Stimulated activated CD4-positive, alpha-beta T cell treated with anti-CD3 and anti-CD28 coated beads, Interleukin-4, amount 100 ng/mL, for 48 hours (primary cell): ENCODE measurements around the gene CA9.
A peak's percentile ranks its signal among the peaks of the same experiment; 100 is the strongest.

Experiments
- DNase-seq, 2 donors: peaks; one replicate each; pipeline ENCODE4 v3.0.0-alpha.2; 2020; ENCODE audit warnings: low read depth in 2 of 2

Gene CA9

DNA sequence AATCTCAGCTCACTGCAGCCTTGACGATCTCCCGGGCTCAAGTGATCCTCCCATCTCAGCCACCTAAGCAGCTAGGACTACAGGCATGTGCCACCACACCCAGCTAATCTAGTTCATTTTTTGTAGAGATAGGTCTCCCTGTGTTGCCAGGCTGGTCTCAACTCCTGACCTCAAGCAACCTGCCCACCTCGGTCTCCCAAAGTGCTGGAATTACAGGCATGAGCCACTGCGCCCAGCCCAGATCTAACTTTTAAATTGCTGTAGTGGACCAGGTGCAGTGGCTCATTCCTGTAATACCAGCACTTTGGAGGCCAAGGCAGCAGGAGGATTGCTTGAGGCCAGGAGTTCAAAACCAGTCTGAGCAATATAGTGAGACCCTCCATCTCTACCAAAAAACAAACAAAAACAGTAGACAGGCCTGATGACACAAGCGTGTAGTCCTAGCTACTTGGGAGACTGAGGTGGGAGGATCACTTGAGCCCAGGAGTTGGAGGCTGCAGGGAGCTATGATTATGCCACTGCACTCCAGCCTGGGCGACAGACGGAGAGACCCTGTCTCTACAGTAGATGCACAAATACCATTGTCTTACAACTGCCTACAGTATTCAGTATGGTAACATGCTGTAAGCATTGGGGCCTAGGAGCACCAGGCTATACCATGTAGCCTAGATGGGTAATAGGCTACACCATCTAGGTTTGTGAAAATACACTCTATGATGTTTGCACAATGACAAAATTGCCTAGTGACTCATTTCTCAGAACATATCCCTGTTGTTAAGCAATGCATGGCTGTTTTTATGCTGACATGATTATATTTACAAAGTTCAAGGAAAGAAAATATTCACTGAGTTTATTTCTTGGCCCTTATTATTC is 21.5 kb upstream of the CA9 start:
- DNase-seq: no peak

DNA sequence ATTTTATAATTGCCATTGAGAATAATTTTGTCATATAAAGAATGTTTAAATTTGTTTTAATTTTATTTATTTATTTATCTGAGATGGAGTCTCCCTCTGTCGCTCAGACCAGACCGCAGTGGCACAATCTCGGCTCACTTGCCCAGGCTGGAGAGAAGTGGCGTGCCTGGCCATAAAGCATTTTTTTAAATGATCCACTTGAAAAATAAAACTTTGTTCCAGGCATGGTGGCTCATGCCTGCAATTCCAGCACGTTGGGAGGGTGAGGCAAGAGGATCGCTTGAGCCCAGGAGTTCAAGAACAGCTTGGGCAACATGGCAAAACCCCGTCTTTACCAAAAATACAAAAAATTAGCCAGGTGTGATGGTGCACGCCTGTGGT is 20.9 kb upstream of the CA9 start:
- DNase-seq: no peak

DNA sequence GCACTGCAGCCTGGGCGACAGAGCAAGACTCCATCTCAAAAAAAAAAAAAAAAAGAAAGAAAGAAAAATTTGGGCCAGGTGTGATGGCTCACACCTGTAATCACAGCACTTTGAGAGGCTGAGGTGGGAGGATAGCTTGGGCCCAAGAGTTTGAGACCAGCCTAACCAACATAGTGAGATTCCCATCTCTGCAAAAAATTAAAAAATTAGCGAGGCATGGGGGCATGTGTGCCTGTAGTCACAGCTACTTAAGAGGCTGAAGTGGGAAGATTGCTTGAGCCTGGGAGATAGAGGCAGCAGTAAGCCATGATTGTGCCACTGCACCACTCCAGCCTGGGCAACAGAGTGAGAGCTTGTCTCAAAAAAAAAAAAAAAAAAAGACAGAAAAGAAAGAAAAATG is 20.1 kb upstream of the CA9 start:
- no peak for DNase-seq

DNA sequence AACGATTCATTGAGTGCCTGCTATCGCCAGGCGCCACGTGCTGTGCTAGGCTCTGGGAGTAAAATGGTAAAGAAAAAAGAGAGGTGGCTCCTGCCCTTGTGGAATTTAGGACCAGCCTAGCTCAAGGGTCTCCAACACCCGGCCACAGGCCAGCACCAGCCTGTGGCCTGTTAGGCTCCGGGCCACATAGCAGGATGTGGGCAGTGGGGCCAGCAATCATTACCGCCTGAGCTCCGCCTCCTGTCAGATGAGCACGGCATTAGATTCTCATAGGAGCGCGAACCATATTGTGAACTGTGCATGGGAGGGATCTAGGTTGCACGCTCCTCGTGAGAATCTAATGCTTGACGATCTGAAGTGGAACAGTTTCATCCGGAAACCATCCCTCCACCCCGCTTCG is 17.4 kb upstream of the CA9 start:
- no peak for DNase-seq

DNA sequence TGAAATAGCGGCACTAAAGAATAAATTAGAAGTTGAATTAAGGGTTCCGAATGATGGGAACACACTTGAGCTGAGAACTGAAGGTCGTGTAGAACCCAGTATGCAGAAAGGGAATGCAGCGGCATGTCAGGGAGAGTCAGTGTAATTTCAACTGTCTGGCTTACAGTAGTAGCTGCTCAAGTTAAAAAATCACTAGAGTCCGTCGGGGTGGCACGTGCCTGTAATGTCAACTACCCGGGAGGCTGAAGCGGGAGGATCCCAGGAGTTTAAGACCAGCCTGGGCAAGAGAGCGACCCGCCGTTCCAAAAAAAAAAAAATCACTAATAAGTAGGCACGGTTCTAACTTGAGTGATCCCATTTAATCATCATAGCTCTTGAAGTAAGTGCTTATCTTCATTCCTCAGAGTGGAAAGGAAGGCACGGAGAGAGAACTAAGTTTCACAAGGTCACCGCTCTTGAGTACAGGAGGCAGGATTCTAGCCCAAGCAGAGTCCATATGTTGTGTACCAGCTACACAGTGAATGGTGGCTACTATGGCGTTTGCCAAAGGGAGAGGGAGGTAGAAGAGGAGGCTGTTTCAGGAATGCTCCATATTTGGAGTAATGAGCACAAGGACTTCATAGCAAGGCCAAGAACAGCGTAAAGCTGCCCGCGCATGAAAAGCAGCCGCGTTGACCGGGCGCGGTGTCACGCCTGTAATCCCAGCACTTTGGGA is 16.7 kb upstream of the CA9 start:
- no peak for DNase-seq

DNA sequence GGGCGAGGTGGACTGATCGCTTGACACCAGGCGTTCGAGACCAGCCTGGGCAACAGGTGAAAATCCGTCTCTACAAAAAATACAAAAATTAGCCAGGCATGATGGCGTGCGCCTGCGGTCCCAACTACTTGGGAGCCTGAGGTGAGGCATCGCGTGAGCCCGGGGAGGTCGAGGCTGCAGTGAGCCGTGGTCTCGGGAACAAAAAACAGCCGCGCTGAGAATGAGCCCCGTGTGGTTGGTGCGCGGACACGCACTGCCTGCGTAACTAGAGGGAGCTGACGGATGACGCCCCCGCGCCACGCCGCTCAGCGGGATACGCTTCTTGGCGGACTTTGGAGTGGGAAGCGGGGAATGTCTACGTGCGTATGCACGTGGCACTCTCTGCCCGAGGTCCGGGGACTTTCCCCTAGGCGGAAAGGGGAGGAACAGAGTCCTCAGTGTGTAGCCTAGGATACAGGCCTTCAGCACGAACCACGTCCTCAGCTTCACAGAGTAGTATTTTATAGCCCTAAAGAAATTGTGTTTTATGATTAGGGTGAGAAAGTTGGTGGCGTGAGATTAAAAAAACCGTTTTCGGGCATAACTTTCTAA is 16.1 kb upstream of the CA9 start, which contains the start of gene RMRP:
Gene RMRP, minus strand, starts transcription at position 474 of the 591 bp plus-strand sequence.
- peak; percentile 90 to 96 for DNase-seq

DNA sequence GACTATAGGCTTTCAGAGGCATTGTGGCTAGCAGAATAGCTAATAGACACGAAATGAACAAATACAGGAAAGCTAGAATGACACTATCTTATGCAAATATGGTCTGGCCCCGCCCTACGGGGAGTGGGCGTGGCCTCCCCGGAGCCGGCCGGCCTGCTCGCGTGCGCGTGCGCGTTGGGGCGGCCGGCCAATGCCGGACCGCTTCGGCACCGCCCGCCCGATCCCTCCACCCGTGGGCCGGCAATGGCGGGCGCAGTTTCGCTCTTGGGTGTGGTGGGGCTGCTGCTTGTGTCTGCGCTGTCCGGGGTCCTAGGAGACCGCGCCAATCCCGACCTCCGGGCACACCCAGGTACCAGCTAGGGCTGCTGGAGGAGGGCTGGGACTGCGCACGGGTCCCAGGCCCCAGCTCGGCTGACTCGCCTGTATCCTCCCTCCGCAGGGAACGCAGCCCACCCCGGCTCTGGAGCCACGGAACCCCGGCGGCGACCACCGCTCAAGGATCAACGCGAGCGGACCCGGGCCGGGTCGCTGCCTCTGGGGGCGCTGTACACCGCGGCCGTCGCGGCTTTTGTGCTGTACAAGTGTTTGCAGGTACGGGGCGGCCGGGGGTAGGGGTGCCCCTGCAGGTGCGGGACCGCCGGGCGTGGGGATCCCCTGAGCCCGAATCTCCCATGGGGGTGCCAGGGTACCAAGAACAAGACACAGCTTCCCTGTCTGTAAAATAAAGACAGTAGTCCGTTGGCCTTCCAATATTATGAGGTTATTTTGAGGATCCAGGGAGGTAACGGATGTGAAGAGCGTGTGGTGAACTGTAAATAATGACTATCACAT is 15.4 kb upstream of the CA9 start, which contains the start of gene CCDC107:
Gene CCDC107, plus strand, starts transcription at position 156 of the 831 bp plus-strand sequence. Its CDS starts 88 bp downstream, at position 244.
- DNase-seq: peak; percentile 72 to 76

DNA sequence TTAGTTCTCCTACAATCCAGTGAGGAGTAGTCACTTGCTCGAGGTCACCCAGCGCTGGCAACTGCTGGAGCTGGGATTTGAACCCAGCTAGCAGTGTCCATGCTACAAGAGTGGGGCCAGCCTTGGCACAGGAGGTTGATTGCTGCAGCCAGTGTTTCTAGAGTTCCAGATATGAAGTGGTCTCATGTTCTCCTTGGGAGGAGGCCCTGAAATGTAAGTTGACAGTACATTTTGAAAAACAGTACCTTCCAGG is 14.8 kb upstream of the CA9 start:
- no peak for DNase-seq

DNA sequence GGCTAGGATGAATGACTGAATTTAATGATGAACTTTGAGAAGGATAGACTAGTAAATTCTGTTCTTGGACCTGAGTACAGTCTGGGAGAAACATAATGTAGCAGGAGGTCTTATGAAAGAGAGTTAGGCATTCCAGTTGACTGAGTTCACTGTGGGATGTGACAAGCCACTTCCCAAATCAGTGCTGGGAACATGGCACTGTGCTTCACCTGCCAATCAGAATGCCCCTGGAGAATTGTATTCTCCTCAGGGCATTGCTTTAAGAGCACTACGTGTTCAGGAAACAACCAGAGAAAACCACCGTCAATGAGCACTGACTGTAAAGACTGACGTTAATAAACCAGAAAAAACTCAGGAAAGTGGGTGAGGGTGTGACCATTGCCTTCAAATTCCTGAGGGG is 14.4 kb upstream of the CA9 start:
- no peak for DNase-seq

DNA sequence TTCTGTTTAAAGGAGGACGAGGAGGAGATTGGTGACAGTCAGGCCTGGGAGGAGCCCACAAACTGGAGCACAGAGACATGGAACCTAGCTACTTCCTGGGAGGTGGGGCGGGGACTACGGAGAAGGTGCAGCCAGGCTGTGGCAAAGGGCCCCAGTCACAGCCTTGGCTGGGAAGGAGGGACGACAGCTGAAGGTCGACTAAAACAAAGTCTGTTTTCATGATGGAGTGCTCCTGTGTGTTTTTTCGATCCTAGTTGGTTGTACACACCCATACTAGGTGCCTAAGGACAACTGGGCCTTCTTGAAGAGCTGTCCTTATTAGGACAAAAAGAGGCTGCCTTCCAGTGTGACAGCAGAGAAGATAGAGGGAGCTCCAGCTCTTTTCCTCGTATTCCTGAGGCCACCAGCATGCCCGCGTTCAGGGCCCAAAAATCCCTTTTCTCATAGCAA is 12.7 kb upstream of the CA9 start:
- no peak for DNase-seq

DNA sequence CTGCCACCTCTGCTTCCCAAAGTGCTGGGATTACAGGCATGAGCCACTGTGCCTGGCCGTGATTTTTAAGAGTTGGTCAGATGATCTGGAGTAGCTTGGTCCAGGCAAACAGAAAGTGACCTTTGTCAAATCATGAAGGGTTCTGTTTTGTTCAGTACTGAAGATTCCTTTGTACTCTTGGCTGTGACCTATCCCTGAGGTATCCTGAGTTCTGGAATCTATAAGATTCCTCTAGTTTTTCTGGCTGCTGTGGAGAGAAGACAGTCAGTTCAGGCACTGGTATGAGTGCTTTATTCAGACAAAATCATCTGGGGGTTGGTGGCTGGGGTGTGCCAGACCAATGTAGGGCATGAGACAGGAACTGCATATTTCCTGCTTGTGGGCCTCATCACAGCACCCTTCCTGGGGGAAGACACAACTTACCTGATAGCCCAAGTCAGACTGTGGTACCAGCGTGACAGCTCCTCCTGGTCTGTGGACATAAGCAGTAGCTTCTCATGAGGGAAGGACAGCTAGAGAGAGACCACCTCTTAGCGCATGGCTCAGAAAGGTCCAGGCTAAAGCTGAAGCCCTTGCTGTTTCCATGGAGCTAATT is 11.9 kb upstream of the CA9 start:
- no peak for DNase-seq

DNA sequence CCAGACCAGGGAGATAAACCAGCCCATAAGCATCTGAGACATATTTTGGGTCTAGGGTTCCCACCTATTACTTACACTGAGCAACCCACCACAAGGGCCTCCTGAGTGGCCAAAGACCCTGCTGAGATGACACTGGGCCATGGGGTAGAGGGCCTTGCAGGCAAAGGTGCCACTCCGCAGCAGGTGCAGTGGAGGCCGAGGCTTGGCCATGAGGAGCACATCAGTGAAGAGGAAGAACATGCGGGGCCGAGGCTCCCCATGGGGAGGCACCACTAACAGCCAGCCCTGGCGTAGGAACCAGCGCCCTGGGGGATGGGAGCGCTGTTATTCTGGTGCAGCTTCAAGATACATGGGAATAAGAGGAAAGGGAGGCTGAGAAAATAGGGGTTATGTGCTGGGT is 11.3 kb upstream of the CA9 start:
- no peak for DNase-seq

DNA sequence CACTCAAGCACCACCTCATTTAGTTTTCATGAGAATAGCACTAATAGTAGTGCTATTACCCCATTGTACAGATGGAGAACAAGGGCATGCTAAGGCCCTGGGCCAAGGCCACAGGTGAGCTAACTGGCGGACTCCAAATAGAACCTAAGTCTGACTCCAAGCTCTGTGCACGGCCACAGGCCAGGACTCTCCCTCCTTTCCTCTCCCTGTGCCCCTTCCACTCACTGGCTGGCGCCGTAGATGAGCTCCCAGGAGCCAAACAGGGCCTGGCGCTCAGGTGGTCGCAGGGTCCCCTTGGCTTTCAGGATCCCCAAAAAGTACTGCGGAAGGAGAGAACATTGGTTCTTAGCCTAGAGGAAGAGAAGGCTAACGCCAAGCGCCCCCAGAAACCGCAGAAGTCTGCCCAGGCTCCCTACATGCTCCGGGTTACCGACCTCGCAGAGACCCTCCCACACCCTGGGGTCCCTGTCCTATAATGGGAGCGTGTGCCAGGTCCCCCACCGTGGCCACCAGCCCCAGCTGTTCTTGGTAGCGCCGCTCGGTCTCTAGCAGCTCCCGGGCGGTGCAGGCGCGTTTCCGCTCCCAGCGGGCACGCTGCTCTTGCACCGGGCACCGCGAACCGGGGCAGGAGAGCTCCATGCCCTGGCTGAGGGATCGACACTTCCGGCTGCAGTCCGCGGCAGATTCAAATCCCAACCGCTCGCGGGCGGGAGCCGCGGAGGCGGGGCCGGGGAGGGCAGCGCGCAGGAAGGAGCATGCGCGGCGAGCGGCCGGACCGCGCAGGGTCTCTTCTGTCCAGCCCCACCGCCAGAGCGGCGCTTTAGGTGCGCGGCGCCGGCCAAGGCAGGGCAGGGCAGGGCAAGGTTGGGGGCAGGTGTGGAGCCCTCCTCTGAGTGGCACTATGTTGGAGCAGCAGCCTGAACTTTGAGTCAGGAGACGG is 8.9 kb upstream of the CA9 start, which contains the start of gene ARHGEF39:
Gene ARHGEF39, minus strand, starts transcription at position 665 of the 940 bp plus-strand sequence. Its CDS starts 26 bp downstream, at position 639.
- peak; percentile 58 to 71 for DNase-seq

DNA sequence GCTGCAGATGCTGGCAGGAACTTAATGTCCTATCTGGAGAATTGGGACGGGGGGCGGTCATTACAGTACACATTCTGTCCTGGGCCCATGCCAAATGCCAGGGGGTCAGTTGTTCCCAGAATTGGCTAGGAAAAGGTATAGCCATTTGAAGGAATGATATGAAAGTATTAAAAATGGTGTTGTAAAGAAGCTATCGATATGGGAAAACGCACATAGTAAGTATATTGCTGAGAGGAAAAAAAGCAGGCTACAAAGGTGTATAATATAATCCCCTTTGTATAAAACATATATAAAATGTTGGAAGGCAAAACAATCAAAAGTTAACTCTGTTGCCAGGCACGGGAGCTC is 8.3 kb upstream of the CA9 start:
- no peak for DNase-seq

DNA sequence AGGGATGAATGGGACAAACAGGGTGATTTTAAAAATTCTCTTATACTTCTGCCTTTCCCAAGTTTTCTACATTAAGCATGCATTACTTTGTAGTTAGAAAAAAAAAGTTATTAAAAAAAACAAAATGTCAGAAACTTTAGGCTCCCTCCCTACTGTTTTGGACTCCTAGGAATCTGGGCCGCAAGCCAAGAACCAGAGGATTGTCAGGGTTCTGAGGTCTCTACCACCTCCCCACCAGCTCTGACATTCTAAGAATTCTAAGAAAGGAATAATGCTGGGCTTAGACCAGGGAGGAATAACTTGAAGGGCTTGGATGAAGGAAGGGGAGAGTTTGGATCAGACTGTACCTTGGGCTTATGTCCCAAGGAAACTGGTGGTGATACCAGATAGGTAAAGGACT is 7.7 kb upstream of the CA9 start:
- no peak for DNase-seq

DNA sequence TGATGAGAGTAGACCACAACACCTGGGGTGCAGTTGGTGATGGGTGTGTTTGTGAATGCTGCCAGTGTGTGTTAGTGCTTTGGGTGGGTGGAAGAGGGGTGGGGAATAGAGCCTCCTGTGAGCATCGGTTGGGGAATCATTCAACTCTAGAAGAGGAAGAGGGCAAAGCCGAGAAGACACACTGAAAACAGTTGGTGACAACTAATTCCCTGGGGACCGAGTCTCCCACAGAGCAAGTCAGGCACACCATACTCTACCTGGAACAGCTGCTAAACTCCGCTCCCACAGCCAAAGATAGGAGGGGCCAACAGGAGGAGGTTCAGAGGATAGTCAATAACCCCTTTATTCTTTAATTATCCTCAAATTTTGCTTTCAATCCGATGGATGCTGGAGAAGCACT is 7.2 kb upstream of the CA9 start:
- no peak for DNase-seq

DNA sequence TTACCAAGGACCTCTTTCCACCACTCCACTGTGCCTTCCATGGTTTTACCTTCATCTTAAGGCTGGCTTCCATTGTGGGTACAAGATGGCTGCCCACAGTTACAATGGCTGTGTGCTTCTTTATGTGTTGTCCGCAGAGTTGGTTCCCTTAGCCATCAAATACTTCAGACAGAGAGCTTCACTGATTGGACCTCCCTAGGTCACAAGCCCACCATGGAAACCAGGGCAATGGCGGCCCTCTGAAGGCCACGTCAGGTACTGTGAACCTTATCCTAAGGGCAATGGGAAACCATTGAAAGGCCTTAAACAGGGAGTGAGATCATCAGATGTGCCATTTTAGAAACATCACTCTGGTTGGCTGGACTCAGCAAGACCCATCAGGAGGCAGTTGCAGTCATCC is 5.8 kb upstream of the CA9 start:
- no peak for DNase-seq

DNA sequence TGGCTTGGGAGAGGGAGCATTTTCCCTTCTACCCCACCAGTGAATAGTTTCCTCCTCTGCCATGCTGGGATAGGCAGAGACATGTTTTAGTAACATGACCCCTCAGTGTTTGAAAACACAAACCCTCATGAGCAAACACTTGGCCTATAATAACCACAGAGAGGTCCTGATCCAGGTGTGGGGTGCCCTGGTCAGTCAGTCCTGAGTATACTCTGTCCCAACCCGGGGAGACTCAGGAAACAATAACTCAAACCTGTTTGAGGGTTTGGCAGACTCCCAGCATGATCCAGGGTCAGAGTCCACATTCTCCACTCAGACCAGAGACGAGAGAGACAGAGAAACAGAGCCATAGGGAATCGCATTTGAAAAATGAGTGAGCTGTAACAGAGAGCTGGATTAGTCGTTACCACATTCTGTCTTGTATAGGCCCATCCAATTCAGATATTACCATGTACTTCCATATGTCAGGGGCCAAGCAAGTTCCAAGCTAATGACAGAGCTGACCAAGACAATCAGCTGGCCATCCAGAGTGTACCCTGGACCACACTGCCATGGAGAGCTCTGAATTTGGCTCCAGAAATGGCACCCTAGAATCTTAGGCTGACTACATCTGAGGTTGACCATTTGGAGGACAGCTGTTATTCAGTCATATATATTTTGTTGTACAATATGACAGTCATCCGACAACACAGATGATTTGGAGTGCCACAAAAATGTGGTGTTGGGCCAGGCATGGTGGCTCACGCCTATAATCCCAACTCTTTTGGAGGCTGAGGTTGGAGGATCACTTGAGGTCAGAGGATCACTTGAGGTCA is 4.2 kb upstream of the CA9 start:
- no peak for DNase-seq

DNA sequence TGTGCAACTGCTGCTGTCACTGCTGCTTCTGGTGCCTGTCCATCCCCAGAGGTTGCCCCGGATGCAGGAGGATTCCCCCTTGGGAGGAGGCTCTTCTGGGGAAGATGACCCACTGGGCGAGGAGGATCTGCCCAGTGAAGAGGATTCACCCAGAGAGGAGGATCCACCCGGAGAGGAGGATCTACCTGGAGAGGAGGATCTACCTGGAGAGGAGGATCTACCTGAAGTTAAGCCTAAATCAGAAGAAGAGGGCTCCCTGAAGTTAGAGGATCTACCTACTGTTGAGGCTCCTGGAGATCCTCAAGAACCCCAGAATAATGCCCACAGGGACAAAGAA is 265 bp downstream of the CA9 start:
- no peak for DNase-seq

DNA sequence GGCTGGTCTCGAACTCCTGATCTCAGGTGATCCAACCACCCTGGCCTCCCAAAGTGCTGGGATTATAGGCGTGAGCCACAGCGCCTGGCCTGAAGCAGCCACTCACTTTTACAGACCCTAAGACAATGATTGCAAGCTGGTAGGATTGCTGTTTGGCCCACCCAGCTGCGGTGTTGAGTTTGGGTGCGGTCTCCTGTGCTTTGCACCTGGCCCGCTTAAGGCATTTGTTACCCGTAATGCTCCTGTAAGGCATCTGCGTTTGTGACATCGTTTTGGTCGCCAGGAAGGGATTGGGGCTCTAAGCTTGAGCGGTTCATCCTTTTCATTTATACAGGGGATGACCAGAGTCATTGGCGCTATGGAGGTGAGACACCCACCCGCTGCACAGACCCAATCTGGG is 1.5 kb downstream of the CA9 start:
- no peak for DNase-seq
